Activated B cell treated with CpG ODN at 0.5 μM for 24 hours (primary cell): ENCODE measurements around the gene SYCE1. TPM values are rescaled to one million over a fixed set of nuclear protein-coding genes. Genes with fewer than 3 reads are reported as not detected.
"Not testable (repeated sequence)": the region's sequence is repeated elsewhere in the genome, so short reads cannot be mapped to it uniquely, and the experiment has no call there.

Experiments used
- ATAC-seq: fragments of 200-7000 bp; cut with Tn5 transposase; one replicate; pipeline ENCODE4 v1.10.0; 2021; ENCODE audit warnings: low read depth, mild to moderate bottlenecking, moderate library complexity
- CTCF ChIA-PET: fragments of 350-600 bp; sonication (Branson Sonifier 250); formaldehyde crosslinking; loops from one replicate; lab custom pipeline; 2021; ENCODE audit warnings: antibody characterized with exemption; lab: Charles Lee
- POLR2A ChIA-PET: fragments of 350-600 bp; sonication (Branson Sonifier 250); formaldehyde crosslinking; loops from one replicate; lab custom pipeline; 2021; ENCODE audit warnings: antibody characterized with exemption; lab: Charles Lee
- DNase-seq: peaks from one replicate; pipeline ENCODE4 v3.0.0; 2022
- H3K27ac Mint-ChIP-seq: one replicate; pipeline ENCODE4 v1.8.0; 2020; ENCODE audit warnings: mixed read lengths
- H3K27me3 Mint-ChIP-seq: one replicate; pipeline ENCODE4 v1.8.0; 2021; ENCODE audit warnings: mixed read lengths
- H3K36me3 Mint-ChIP-seq: one replicate; pipeline ENCODE4 v1.8.0; 2021; ENCODE audit warnings: low read depth, mixed read lengths
- H3K4me1 Mint-ChIP-seq: one replicate; pipeline ENCODE4 v1.8.0; 2021; ENCODE audit warnings: mixed read lengths
- H3K4me3 Mint-ChIP-seq: one replicate; pipeline ENCODE4 v1.8.0; 2020; ENCODE audit warnings: mild to moderate bottlenecking, mixed read lengths
- H3K9me3 Mint-ChIP-seq: one replicate; pipeline ENCODE4 v1.8.0; 2020; ENCODE audit warnings: mixed read lengths
- CTCF ChIP-seq: fragments of 200-600 bp; IDR thresholded peaks from one replicate; pipeline ENCODE4 v1.8.0; 2022; ENCODE audit warnings: antibody characterized with exemption, mild to moderate bottlenecking
- intact Hi-C: fragments of 100-400 bp; cut with micrococcal nuclease; formaldehyde crosslinking; loops from one replicate; pipeline ENCODE4 v1.15.1; 2024
- total RNA-seq: library from RNA; stranded (reverse); gene quantifications from 2 replicates; pipeline ENCODE4 v1.2.3, GENCODE V29; 2022

SYCE1 gene
- total RNA-seq, 1 donor from 2014 or later, result not detected

DNA sequence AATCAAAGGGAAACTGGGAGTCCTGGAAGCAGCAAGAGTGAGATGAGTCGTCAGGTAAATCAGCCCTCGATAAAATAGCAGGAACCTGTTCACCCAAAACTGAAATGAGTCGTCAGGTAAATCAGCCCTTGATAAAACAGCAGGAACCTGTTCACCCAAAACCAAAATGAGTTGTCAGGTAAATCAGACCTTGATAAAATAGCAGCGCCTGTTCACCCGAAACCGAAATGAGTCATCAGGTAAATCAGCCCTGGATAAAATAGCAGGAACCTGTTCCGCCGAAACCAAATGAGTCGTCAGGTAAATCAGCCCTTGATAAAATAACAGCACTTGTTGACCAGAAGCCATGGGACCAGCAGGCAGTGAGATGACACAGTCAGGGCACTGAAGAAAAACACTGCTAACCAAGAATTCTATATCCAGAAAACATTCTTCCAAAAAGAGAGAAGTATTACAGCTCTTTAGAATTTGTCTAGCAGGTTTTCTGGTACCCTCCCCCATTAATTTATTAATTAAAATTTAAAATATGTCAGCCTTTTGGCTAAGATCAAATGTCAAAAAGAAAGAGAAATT is 41.7 kb downstream of the SYCE1 start:
- H3K36me3 Mint-ChIP-seq, result no peaks in the 10 kb centered on the region
- peaks cover 25% of the 10 kb centered on the region for H3K27me3 Mint-ChIP-seq
- no peak for ATAC-seq
- CTCF ChIA-PET, result no interaction called here
- H3K4me3 Mint-ChIP-seq, result no peak overlapping the region
- POLR2A ChIA-PET, result no interaction called here
- no peak overlapping the region for H3K27ac Mint-ChIP-seq
- intact Hi-C loops, result no loop called here
- peaks cover 13% of the 10 kb centered on the region for H3K4me1 Mint-ChIP-seq
- no peak for DNase-seq
- no peak for TF ChIP-seq CTCF
- H3K9me3 Mint-ChIP-seq, result peaks cover 12% of the 10 kb centered on the region

- peak; percentile 90 for DNase-seq
- peak; percentile 99 for ATAC-seq
- Mint-ChIP-seq H3K27me3 (peaks cover 16% of the 10 kb centered on the region), H3K4me3 (peak overlapping the region; percentile 73), H3K27ac (peak overlapping the region; percentile 50), H3K36me3 (no peaks in the 10 kb centered on the region), H3K9me3 (peaks cover 12% of the 10 kb centered on the region), H3K4me1 (peaks cover 10% of the 10 kb centered on the region)
- intact Hi-C loops, result loop anchor here (1.0 to 2.0 kb wide), 2 partner anchors 125 to 191 kb away; partner anchors contain the start of gene MTG1
- ChIA-PET POLR2A (no interaction called here), CTCF (interaction anchor here (0.9 to 3.9 kb wide), 3 partner anchors 18 to 193 kb away, joined by 3 to 24 read pairs (median 3); no protein-coding TSS in a partner anchor)
- peak; percentile 73 for TF ChIP-seq CTCF
These were observed 45.1 kb downstream of the SYCE1 start for GRCh38 chr10:133520193-133520738.

DNA sequence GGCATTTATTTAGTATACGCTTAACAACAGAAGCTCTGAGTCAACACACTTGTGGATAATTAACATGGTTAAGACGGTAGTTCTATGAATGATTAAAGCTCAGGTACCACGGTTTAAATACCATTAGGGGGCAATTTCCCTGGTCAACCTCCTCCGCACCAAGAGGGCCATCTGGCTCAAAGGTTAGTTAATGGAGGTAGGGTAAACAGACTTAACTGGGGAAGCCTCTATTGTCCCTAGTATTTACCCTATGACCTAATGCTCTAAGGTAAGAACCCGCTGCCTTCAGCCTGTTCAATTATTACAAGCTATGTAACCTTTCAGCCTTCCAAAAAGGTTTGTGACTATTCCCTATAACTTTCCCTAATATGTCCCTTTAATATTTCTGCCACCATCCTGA is 46.9 kb downstream of the SYCE1 start:
- H3K4me1 Mint-ChIP-seq, DNase-seq, POLR2A ChIA-PET: not testable (repeated sequence)

DNA sequence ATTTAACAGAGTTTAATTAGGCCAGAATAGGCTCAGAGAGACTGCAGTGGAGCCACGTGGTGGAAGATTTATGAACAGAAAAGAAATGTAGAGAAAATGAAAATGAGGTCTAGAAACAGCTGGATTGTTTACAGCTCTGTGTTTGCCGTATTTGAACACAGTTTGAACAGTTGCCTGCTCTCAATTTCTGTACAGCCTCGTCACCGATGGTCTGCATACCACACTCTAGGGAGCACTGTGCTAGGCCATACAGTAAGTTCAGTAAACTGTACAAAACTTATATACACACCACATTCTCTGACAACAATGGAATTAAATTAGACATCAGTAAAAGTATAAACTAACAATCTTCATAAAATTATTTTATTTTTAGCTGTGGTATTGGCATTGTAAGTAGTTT is 49.3 kb downstream of the SYCE1 start:
- CTCF ChIA-PET, result no interaction called here
- H3K4me1 Mint-ChIP-seq, result peaks cover 10% of the 10 kb centered on the region
- DNase-seq (no peak), ATAC-seq (no peak)
- H3K27me3 Mint-ChIP-seq, result peaks cover 21% of the 10 kb centered on the region
- intact Hi-C loops, result loop anchor here (10.0 kb wide), 1 partner anchor 81 kb away; no protein-coding TSS in a partner anchor
- TF ChIP-seq CTCF, result no peak
- H3K9me3 Mint-ChIP-seq, result no peaks in the 10 kb centered on the region
- POLR2A ChIA-PET, result no interaction called here
- no peak overlapping the region for H3K4me3 Mint-ChIP-seq
- H3K36me3 Mint-ChIP-seq, result no peaks in the 10 kb centered on the region
- no peak overlapping the region for H3K27ac Mint-ChIP-seq

More for the DNA sequence above, 46.9 kb downstream of the SYCE1 start:
- not testable (repeated sequence) for H3K27ac Mint-ChIP-seq, H3K9me3 Mint-ChIP-seq, H3K36me3 Mint-ChIP-seq, H3K4me3 Mint-ChIP-seq, ATAC-seq
- intact Hi-C loops, result loop anchor here (10.0 kb wide), 1 partner anchor 84 kb away; no protein-coding TSS in a partner anchor
- CTCF ChIA-PET, result interaction anchor here (3.9 kb wide), 1 partner anchor 189 kb away, joined by 24 read pairs; no protein-coding TSS in a partner anchor
- peaks cover 18% of the 10 kb centered on the region for H3K27me3 Mint-ChIP-seq

DNA sequence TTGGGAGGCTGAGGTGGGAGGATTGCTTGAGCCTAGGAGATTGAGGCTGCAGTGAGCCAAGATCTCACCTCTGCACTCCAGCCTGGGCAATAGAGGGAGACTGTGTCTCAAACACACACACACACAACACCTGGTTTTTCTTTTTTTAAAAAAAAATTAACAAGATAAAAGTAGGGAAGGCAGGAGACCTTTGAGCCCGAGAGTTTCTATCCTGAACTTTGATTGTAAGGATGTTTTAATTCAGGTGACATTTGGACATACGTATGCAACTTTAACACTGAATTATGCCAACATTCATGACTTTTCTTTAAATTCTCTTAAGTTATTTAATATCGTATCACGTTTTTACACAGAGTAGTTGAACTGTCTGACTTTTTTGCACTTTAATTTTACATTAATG is 49.9 kb downstream of the SYCE1 start:
- no peak for TF ChIP-seq CTCF
- ChIA-PET CTCF (no interaction called here), POLR2A (no interaction called here)
- peaks cover 18% of the 10 kb centered on the region for H3K27me3 Mint-ChIP-seq
- no peak overlapping the region for H3K27ac Mint-ChIP-seq
- no peaks in the 10 kb centered on the region for H3K9me3 Mint-ChIP-seq
- no peaks in the 10 kb centered on the region for H3K36me3 Mint-ChIP-seq
- intact Hi-C loops, result loop anchor here (10.0 kb wide), 1 partner anchor 81 kb away; no protein-coding TSS in a partner anchor
- DNase-seq (no peak), ATAC-seq (no peak)
- H3K4me3 Mint-ChIP-seq, result no peak overlapping the region
- H3K4me1 Mint-ChIP-seq, result peaks cover 7% of the 10 kb centered on the region
